GM23338 (cell line): ENCODE results near the gene COBL. TPM values are rescaled to one million over a fixed set of nuclear protein-coding genes. Genes with fewer than 3 reads are reported as not detected.
A peak's percentile ranks its signal among the peaks of the same experiment; 100 is the strongest.

Experiments used
- ATAC-seq: fragments of 200-7000 bp; cut with Tn5 transposase; 3 replicates; pipeline ENCODE4 v1.9.1; 2020
- DNase-seq: peaks from one replicate; pipeline ENCODE4 v3.0.0-alpha.2; 2015; ENCODE audit warnings: low spot score
- H2AFZ ChIP-seq: fragments of 200-600 bp; sonication (generic); 2 replicates; pipeline ENCODE4 v1.8.0; 2016; ENCODE audit warnings: antibody characterized with exemption, mild to moderate bottlenecking, moderate library complexity
- H3F3A ChIP-seq: fragments of 200-600 bp; sonication (generic); replicated peaks from 2 replicates; pipeline ENCODE4 v1.8.0; 2017; ENCODE audit warnings: antibody characterized with exemption, mixed run types, low read depth
- H3K27ac ChIP-seq: fragments of 200-600 bp; sonication (generic); 2 replicates; pipeline ENCODE4 v1.6.1; 2016; ENCODE audit warnings: low read depth
- H3K27me3 ChIP-seq: fragments of 200-600 bp; sonication (generic); 2 replicates; pipeline ENCODE4 v1.8.0; 2016; ENCODE audit warnings: mild to moderate bottlenecking, mixed run types, moderate library complexity; ENCODE audit not compliant: insufficient read depth
- H3K36me3 ChIP-seq: fragments of 200-600 bp; sonication (generic); 2 replicates; pipeline ENCODE4 v1.8.0; 2016; ENCODE audit warnings: mild to moderate bottlenecking; ENCODE audit not compliant: insufficient read depth
- H3K4me1 ChIP-seq: fragments of 200-600 bp; sonication (generic); 2 replicates; pipeline ENCODE4 v1.8.0; 2016; ENCODE audit warnings: mild to moderate bottlenecking, moderate library complexity; ENCODE audit not compliant: insufficient read depth
- H3K4me2 ChIP-seq: fragments of 200-600 bp; sonication (generic); 2 replicates; pipeline ENCODE4 v1.7.1; 2017; ENCODE audit warnings: mixed run types
- H3K4me3 ChIP-seq: fragments of 200-600 bp; sonication (generic); 2 replicates; pipeline ENCODE4 v1.6.1; 2016; ENCODE audit warnings: mixed run types
- H3K79me2 ChIP-seq: fragments of 200-600 bp; sonication (generic); replicated peaks from 2 replicates; pipeline ENCODE4 v1.8.0; 2017; ENCODE audit warnings: mild to moderate bottlenecking; ENCODE audit not compliant: insufficient read depth
- H3K9me2 ChIP-seq: fragments of 200-600 bp; sonication (generic); 2 replicates; pipeline ENCODE4 v1.8.0; 2017; ENCODE audit not compliant: insufficient read depth
- H4K20me1 ChIP-seq: fragments of 200-600 bp; sonication (generic); replicated peaks from 2 replicates; pipeline ENCODE4 v1.8.0; 2017; ENCODE audit warnings: mild to moderate bottlenecking; ENCODE audit not compliant: insufficient read depth
- H3K27ac Mint-ChIP-seq: 2 replicates; pipeline ENCODE4 v1.8.0; 2020; ENCODE audit warnings: inconsistent platforms, mild to moderate bottlenecking, moderate library complexity, mixed read lengths
- H3K27me3 Mint-ChIP-seq: 3 replicates; pipeline ENCODE4 v1.8.0; 2022; ENCODE audit warnings: low read depth, mild to moderate bottlenecking, moderate library complexity, mixed read lengths, inconsistent platforms; ENCODE audit not compliant: insufficient read depth, poor library complexity
- H3K36me3 Mint-ChIP-seq: 3 replicates; pipeline ENCODE4 v1.8.0; 2021; ENCODE audit warnings: low read depth, mild to moderate bottlenecking, inconsistent platforms, moderate library complexity, mixed read lengths
- H3K4me1 Mint-ChIP-seq: 3 replicates; pipeline ENCODE4 v1.8.0; 2020; ENCODE audit warnings: mild to moderate bottlenecking, inconsistent platforms, mixed read lengths
- H3K4me3 Mint-ChIP-seq: 3 replicates; pipeline ENCODE4 v1.8.0; 2021; ENCODE audit warnings: moderate library complexity, mild to moderate bottlenecking, inconsistent platforms, mixed read lengths
- H3K9me3 Mint-ChIP-seq: 3 replicates; pipeline ENCODE4 v1.8.0; 2020; ENCODE audit warnings: moderate library complexity, mild to moderate bottlenecking, inconsistent platforms, mixed read lengths
- CREB1 ChIP-seq: fragments of 250-450 bp; sonication (Bioruptor Pico); IDR thresholded peaks from 2 replicates; pipeline ENCODE4 v1.5.0; 2020; ENCODE audit warnings: low read depth, mild to moderate bottlenecking, moderate library complexity
- CTCF ChIP-seq, 2 experiments: fragments of 200-600 bp in 1 of 2; sonication (generic) in 1 of 2; conservative IDR thresholded peaks; 2 replicates each; pipeline versions ENCODE4 v1.5.1 to v1.6.1; 2016 to 2017; ENCODE audit warnings: antibody characterized with exemption in 2 of 2, low read depth in 2 of 2, mild to moderate bottlenecking in 2 of 2, moderate library complexity in 1 of 2
- EZH2 ChIP-seq: fragments of 200-600 bp; sonication (generic); IDR thresholded peaks from one replicate; pipeline ENCODE4 v1.8.0; 2017; ENCODE audit warnings: antibody characterized with exemption, mild to moderate bottlenecking, low read depth; ENCODE audit not compliant: unreplicated experiment
- JUNB ChIP-seq: IDR thresholded peaks from one replicate; pipeline ENCODE4 v1.6.1; 2016; ENCODE audit warnings: antibody characterized with exemption; ENCODE audit not compliant: unreplicated experiment
- NANOG ChIP-seq: IDR thresholded peaks from 2 replicates; pipeline ENCODE4 v1.6.1; 2016; ENCODE audit warnings: antibody characterized with exemption, borderline replicate concordance
- POLR2AphosphoS5 ChIP-seq: IDR thresholded peaks from 2 replicates; pipeline ENCODE4 v1.6.1; 2016; ENCODE audit warnings: antibody characterized with exemption, low read depth
- STAT1 ChIP-seq: IDR thresholded peaks from one replicate; pipeline ENCODE4 v1.6.1; 2016; ENCODE audit warnings: antibody characterized with exemption; ENCODE audit not compliant: unreplicated experiment
- ZNF114 ChIP-seq: fragments of 250-450 bp; sonication (Bioruptor Pico); IDR thresholded peaks from 2 replicates; pipeline ENCODE4 v1.5.0; 2020; ENCODE audit warnings: mild to moderate bottlenecking, moderate library complexity
- ZNF331 ChIP-seq: fragments of 250-450 bp; sonication (Bioruptor Pico); IDR thresholded peaks from 2 replicates; pipeline ENCODE4 v1.5.0; 2020; ENCODE audit warnings: low read depth, mild to moderate bottlenecking, moderate library complexity
- polyA plus RNA-seq: library from polyadenylated mRNA; unstranded; fragments of >200 nt; fragmentation: Nextera tagmentation; extraction: Ambion mirVana; gene quantifications from 2 replicates; pipeline ENCODE4 v1.2.1, GENCODE V29; 2016
- total RNA-seq: library from RNA; depleted of rRNA; stranded (reverse); fragments of >200 nt; shearing (Covaris generic); gene quantifications from 2 replicates; pipeline ENCODE4 v1.2.3, GENCODE V29; 2014

The COBL gene
- total and polyA plus RNA-seq, 2 experiments from 2014 or later: 18.3 to 51.9 TPM

GRCh38 chr7:51090411-51090810 is 226.2 kb downstream of the COBL start:
- H3K27me3 ChIP-seq: no peaks in the 10 kb centered on the region
- peaks cover 21% of the 10 kb centered on the region for H3K4me1 Mint-ChIP-seq
- H3K36me3 Mint-ChIP-seq: peaks cover 11% of the 10 kb centered on the region; the same call in 2 of the 3 replicates
- peaks cover 6% of the 10 kb centered on the region; the same call in 1 of the 3 replicates for H3K9me3 Mint-ChIP-seq
- ATAC-seq (peak; percentile 68), DNase-seq (peak; percentile 57)
- no peaks in the 10 kb centered on the region for H4K20me1 ChIP-seq
- H3K36me3 ChIP-seq: no peaks in the 10 kb centered on the region
- no peak overlapping the region for H2AFZ ChIP-seq
- H3K27ac ChIP-seq: no peak overlapping the region
- no peak overlapping the region for H3K4me3 ChIP-seq
- H3K27ac Mint-ChIP-seq: no peak overlapping the region
- peaks cover 5% of the 10 kb centered on the region for H3K27me3 Mint-ChIP-seq
- peaks cover 18% of the 10 kb centered on the region; the same call in 1 of the 2 replicates for H3K4me1 ChIP-seq
- no peak overlapping the region for H3K4me3 Mint-ChIP-seq
- no peak overlapping the region for H3K4me2 ChIP-seq
- TF ChIP-seq STAT1 (no peak), ZNF114 (CRISPR knock-in tag) (no peak)
- H3K79me2 ChIP-seq: no peaks in the 10 kb centered on the region
- H3K9me2 ChIP-seq: no peaks in the 10 kb centered on the region
- no peaks in the 10 kb centered on the region for H3F3A ChIP-seq

DNA sequence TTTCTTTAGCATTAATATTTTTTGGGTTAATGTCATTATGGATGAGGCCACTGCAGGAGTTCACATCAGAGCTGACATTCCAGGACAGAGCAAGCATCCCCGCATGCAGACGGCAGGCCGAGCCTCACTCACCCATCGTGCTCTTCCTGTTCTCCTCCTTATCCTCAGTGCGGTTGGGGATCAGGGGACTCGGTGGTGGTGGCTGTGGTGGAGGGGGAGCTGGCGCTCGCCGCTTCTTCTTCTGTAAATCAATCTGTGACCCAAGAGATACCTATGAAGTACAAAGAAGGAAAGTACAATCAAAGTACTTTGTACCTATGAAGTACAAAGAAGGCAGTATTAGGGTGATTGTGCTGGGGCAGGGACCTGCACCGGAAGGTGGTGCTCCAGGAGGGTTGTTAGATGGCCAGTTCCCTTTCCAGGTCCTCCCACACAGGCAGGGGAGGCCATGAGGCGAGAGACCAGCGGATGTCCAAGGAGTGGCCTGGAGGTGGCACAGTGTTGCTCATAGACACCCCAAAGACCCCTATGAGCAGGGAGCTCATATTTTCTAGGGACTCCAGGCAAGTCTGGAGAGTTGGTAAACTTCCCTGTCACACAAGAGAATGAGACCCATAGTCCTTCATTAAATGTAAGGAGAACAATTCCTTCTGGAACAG is 231.4 kb downstream of the COBL start:
- H3K9me2 ChIP-seq: no peaks in the 10 kb centered on the region
- no peak overlapping the region for H3K4me2 ChIP-seq
- ATAC-seq (no peak), DNase-seq (no peak)
- no peaks in the 10 kb centered on the region for H3K79me2 ChIP-seq
- Mint-ChIP-seq H3K9me3 (no peaks in the 10 kb centered on the region), H3K27ac (peak overlapping the region; percentile 76), H3K36me3 (peaks cover 8% of the 10 kb centered on the region; the same call in 2 of the 3 replicates), H3K4me3 (no peak overlapping the region), H3K27me3 (peaks cover 9% of the 10 kb centered on the region), H3K4me1 (peaks cover 47% of the 10 kb centered on the region)
- H3K27me3 ChIP-seq: no peaks in the 10 kb centered on the region
- no peak overlapping the region for H3K27ac ChIP-seq
- H3K4me1 ChIP-seq: peaks cover 28% of the 10 kb centered on the region
- peaks cover 4% of the 10 kb centered on the region; the same call in 1 of the 2 replicates for H3F3A ChIP-seq
- H3K36me3 ChIP-seq: no peaks in the 10 kb centered on the region
- H2AFZ ChIP-seq: no peak overlapping the region
- no peak overlapping the region for H3K4me3 ChIP-seq
- TF ChIP-seq CREB1 (CRISPR knock-in tag): no peak
- no peak for TF ChIP-seq NANOG
- no peak for TF ChIP-seq JUNB
- TF ChIP-seq ZNF331: no peak
- no peak for TF ChIP-seq POLR2AphosphoS5
- no peak for TF ChIP-seq EZH2
- H4K20me1 ChIP-seq: no peaks in the 10 kb centered on the region

DNA sequence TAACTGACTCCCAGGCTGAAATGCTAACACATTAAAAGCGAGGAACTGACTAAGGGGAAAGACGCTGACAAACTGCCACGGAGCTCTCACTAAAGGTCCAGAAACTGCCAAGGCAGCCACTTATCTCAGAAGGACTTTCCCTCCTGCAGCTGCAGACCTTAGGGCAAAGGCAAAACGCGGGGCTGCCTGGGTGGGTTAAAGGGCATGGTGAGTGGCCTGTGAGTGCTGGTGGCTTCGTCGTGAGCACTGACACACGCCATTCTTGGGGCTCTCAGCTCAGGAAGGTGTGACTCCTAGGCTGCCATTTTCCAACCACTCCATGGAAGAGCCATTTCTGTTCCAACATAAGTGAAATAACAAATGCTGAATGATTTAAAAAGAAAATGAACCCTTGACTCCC is 232.5 kb downstream of the COBL start:
- Histone ChIP-seq H3F3A (peaks cover 5% of the 10 kb centered on the region; the same call in 1 of the 2 replicates), H4K20me1 (no peaks in the 10 kb centered on the region), H3K27me3 (no peaks in the 10 kb centered on the region), H2AFZ (no peak overlapping the region), H3K79me2 (no peaks in the 10 kb centered on the region), H3K36me3 (no peaks in the 10 kb centered on the region), H3K4me2 (no peak overlapping the region), H3K4me1 (peaks cover 29% of the 10 kb centered on the region), H3K4me3 (no peak overlapping the region), H3K9me2 (no peaks in the 10 kb centered on the region; the same call in 1 of the 2 replicates), H3K27ac (no peak overlapping the region)
- Mint-ChIP-seq H3K9me3 (no peaks in the 10 kb centered on the region), H3K27me3 (peaks cover 9% of the 10 kb centered on the region), H3K27ac (no peak overlapping the region), H3K4me1 (peaks cover 49% of the 10 kb centered on the region), H3K36me3 (peaks cover 15% of the 10 kb centered on the region), H3K4me3 (no peak overlapping the region)
- no peak for ATAC-seq
- no peak for DNase-seq
- TF ChIP-seq CTCF (conservative IDR thresholded peaks at IDR 0.05; ENCODE audit: low read depth in 2 of 2) (no peak), CREB1 (CRISPR knock-in tag) (no peak), ZNF331 (no peak), ZNF114 (CRISPR knock-in tag) (no peak)
